Heart left ventricle (tissue), 16 donors: ENCODE results near the gene TYK2. TPM values are rescaled to one million over a fixed set of nuclear protein-coding genes. Genes with fewer than 3 reads are reported as not detected.

Experiments used
- ATAC-seq, 4 donors: fragments of 200-7000 bp; cut with Tn5 transposase; one replicate each; pipeline ENCODE4 v1.9.1; 2020 to 2022; ENCODE audit warnings: moderate library complexity in 4 of 4, mild to moderate bottlenecking in 3 of 4, moderate number of reproducible peaks in 1 of 4
- DNase-seq, 5 donors: peaks; one replicate each; pipeline ENCODE4 v3.0.0-alpha.2; 2020
- H3K27ac ChIP-seq, 12 donors: fragments of 200-600 bp; sonication (generic) in 4 of 12; one replicate each; pipeline versions ENCODE4 v1.5.0 to v1.8.0; 2016 to 2022; ENCODE audit warnings: mild to moderate bottlenecking in 2 of 12
- H3K27me3 ChIP-seq, 9 donors: fragments of 200-600 bp; sonication (generic) in 2 of 9; one replicate each; pipeline versions ENCODE4 v1.5.1 to v1.8.0; 2016 to 2022; ENCODE audit warnings: mild to moderate bottlenecking in 3 of 9
- H3K36me3 ChIP-seq, 9 donors: fragments of 200-600 bp; sonication (generic) in 2 of 9; one replicate each; pipeline versions ENCODE4 v1.5.0 to v1.8.0; 2018 to 2022; ENCODE audit warnings: mild to moderate bottlenecking in 2 of 9
- H3K4me1 ChIP-seq, 12 donors: fragments of 200-600 bp; sonication (generic) in 4 of 12; one replicate each; pipeline versions ENCODE4 v1.5.0 to v1.8.0; 2016 to 2022; ENCODE audit warnings: mild to moderate bottlenecking in 3 of 12
- H3K4me3 ChIP-seq, 12 donors: fragments of 200-600 bp; sonication (generic) in 4 of 12; one replicate each; pipeline versions ENCODE4 v1.5.0 to v1.8.0; 2017 to 2022; ENCODE audit warnings: mild to moderate bottlenecking in 9 of 12, moderate library complexity in 4 of 12
- H3K9me3 ChIP-seq, 12 donors: fragments of 200-600 bp; sonication (generic) in 4 of 12; one replicate each; pipeline versions ENCODE4 v1.5.0 to v1.8.0; 2016 to 2022; ENCODE audit warnings: mild to moderate bottlenecking in 1 of 12
- CTCF ChIP-seq, 12 donors: fragments of 200-600 bp; sonication (generic) in 4 of 12; IDR thresholded peaks; one replicate each; pipeline versions ENCODE4 v1.5.0 to v1.8.0; 2018 to 2022; ENCODE audit warnings: antibody characterized with exemption in 12 of 12, mild to moderate bottlenecking in 5 of 12
- POLR2A ChIP-seq, 2 donors: fragments of 450-650 bp; IDR thresholded peaks; one replicate each; pipeline ENCODE4 v1.6.1; 2017; ENCODE audit warnings: antibody characterized with exemption in 2 of 2, mild to moderate bottlenecking in 2 of 2, moderate library complexity in 2 of 2
- WGBS, 4 donors: extraction: QIAGEN DNeasy Blood & Tissue Kit in 2 of 4; methylation state at CpG; one replicate each; pipeline versions ENCODE4 v1.1.5 to v1.1.7; 2013 to 2018; 5-methylcytosine and 5-hydroxymethylcytosine counted together
- intact Hi-C, 10 donors: fragments of 100-400 bp; cut with DNase I; formaldehyde crosslinking; loops; one replicate each; pipeline versions ENCODE4 v1.11.1 to v1.14.2; 2022
- polyA plus RNA-seq, 2 donors: library from polyadenylated mRNA; stranded (reverse); fragments of 200-250 nt; gene quantifications; one replicate each; pipeline ENCODE4 v1.2.3, GENCODE V29; 2013
- total RNA-seq, 9 donors: library from RNA; depleted of rRNA in 2 of 9; stranded (reverse); fragments of >200 nt in 2 of 9; fragmentation: NEBNext Ultra II Directional in 3 of 9; extraction: Animal tissue kit (Norgen Biotek cat#: 25700) in 3 of 9; gene quantifications; one replicate each; pipeline versions ENCODE4 v1.1.0 to v1.2.4, GENCODE V29; 2016 to 2023
- donor health status: ischemic (EF 13 %, LVEDD 7.1; RV severe dilation, severe dysfunction).
- donor health status: healthy with polysubstance abuse.
- donor health status: DM: no; HTN: yes; CAD: no.
- donor health status: DM: no; HTN: no; CAD: no.
- donor health status: ischemic (EF 25% LVEDD 6.9; RV normal size, moderate dysfunction).
- donor health status: ischemic (EF 25% LVEDD 5.7; RV mildly dilated, moderate dysfunction).
- donor health status: healthy.
- donor health status: DM: yes; HTN: yes; CAD: no.
- donor health status: ischemic (EF 35%, LVEDD 5.7; RV mildly dilated, moderate dysfunction).
- donor health status: nonischemic (EF 11% LVEDD 7.7; RV severe dilation, severe dysfunction).
- donor health status: DM: yes; HTN: yes; CAD: no.
- donor health status: PGD.
- donor health status: ischemic (EF 29% LVEDD 5.4; RV normal size, mild dysfunction).
- donor health status: nonischemic (EF 23%, LVEDD 6.1; RV moderate dilation, normal function).

The TYK2 gene
- total and polyA plus RNA-seq, 11 donors = 37.7 to 100 (median 59.4) TPM

GRCh38 chr19:10418485-10419199 lies 38.3 kb upstream of the TYK2 start:
- H3K27me3 ChIP-seq = peaks cover 41 to 78% (median 66%) of the 10 kb centered on the region in 9 donors
- H3K36me3 ChIP-seq = no peaks in the 10 kb centered on the region
- peaks cover 0 to 5% (median 0%) of the 10 kb centered on the region in 12 donors for H3K9me3 ChIP-seq
- ATAC-seq (no peak), DNase-seq (no peak)
- intact Hi-C loops = loop anchor here in 2 of 10 donors (5.0 to 10.0 kb wide), 2 partner anchors 146 to 149 kb away; partner anchors contain the start of genes CDKN2D (in 2 of the 2) and KRI1 (in 2 of the 2)
- TF ChIP-seq POLR2A (IDR thresholded peaks at IDR 0.05) (no peak), CTCF (IDR thresholded peaks at IDR 0.05) (no peak)
- peak overlapping the region in 2 of 12 donors; percentile 9 to 33 for H3K4me3 ChIP-seq
- WGBS, 4 donors = 1 to 3% (median 2%) methylated on average over 24 to 32 of the region's 32 CpGs
- peaks cover 0 to 51% (median 30%) of the 10 kb centered on the region in 12 donors for H3K4me1 ChIP-seq
- H3K27ac ChIP-seq = no peak overlapping the region

GRCh38 chr19:10418235-10418484 lies 37.8 kb upstream of the TYK2 start:
- H3K4me1 ChIP-seq = peaks cover 0 to 49% (median 30%) of the 10 kb centered on the region in 12 donors
- no peak overlapping the region for H3K27ac ChIP-seq
- no peaks in the 10 kb centered on the region for H3K36me3 ChIP-seq
- 5 to 8% (median 5%) methylated on average over 3 of the region's 3 CpGs for WGBS, 4 donors
- no peak for TF ChIP-seq CTCF (IDR thresholded peaks at IDR 0.05)
- TF ChIP-seq POLR2A (IDR thresholded peaks at IDR 0.05) = no peak
- peaks cover 0 to 5% (median 0%) of the 10 kb centered on the region in 12 donors for H3K9me3 ChIP-seq
- peaks cover 41 to 73% (median 62%) of the 10 kb centered on the region in 9 donors for H3K27me3 ChIP-seq
- DNase-seq = no peak
- H3K4me3 ChIP-seq = no peak overlapping the region
- no peak for ATAC-seq
- intact Hi-C loops = loop anchor here in 2 of 10 donors (5.0 to 10.0 kb wide), 2 partner anchors 147 to 149 kb away; partner anchors contain the start of genes CDKN2D (in 2 of the 2) and KRI1 (in 2 of the 2)

GRCh38 chr19:10417541-10418234 lies 37.3 kb upstream of the TYK2 start:
- Histone ChIP-seq H3K27me3 (peaks cover 41 to 68% (median 61%) of the 10 kb centered on the region in 9 donors), H3K27ac (no peak overlapping the region), H3K4me1 (peaks cover 0 to 51% (median 31%) of the 10 kb centered on the region in 12 donors), H3K36me3 (no peaks in the 10 kb centered on the region), H3K4me3 (no peak overlapping the region), H3K9me3 (peaks cover 0 to 5% (median 0%) of the 10 kb centered on the region in 12 donors)
- intact Hi-C loops = loop anchor here in 2 of 10 donors (5.0 to 10.0 kb wide), 2 partner anchors 147 to 150 kb away; partner anchors contain the start of genes CDKN2D (in 2 of the 2) and KRI1 (in 2 of the 2)
- TF ChIP-seq CTCF (IDR thresholded peaks at IDR 0.05) = no peak
- no peak for TF ChIP-seq POLR2A (IDR thresholded peaks at IDR 0.05)
- WGBS, 4 donors = 4 to 8% (median 7%) methylated on average over 17 to 30 of the region's 30 CpGs
- DNase-seq = no peak
- no peak for ATAC-seq
